ENCODE data around the gene SPTAN1. TPM values are rescaled to one million over a fixed set of nuclear protein-coding genes. Genes with fewer than 3 reads are reported as not detected.

Gene SPTAN1
- total RNA-seq, 4 donors from 2014 or later = 234 to 464 (median 328) TPM

- no peak overlapping the region for H3K4me3 ChIP-seq
- no peak for TF ChIP-seq POLR2A (IDR thresholded peaks at IDR 0.05)
- no peak for TF ChIP-seq POLR2AphosphoS5 (IDR thresholded peaks at IDR 0.05)
- TF ChIP-seq, protein P1, sequence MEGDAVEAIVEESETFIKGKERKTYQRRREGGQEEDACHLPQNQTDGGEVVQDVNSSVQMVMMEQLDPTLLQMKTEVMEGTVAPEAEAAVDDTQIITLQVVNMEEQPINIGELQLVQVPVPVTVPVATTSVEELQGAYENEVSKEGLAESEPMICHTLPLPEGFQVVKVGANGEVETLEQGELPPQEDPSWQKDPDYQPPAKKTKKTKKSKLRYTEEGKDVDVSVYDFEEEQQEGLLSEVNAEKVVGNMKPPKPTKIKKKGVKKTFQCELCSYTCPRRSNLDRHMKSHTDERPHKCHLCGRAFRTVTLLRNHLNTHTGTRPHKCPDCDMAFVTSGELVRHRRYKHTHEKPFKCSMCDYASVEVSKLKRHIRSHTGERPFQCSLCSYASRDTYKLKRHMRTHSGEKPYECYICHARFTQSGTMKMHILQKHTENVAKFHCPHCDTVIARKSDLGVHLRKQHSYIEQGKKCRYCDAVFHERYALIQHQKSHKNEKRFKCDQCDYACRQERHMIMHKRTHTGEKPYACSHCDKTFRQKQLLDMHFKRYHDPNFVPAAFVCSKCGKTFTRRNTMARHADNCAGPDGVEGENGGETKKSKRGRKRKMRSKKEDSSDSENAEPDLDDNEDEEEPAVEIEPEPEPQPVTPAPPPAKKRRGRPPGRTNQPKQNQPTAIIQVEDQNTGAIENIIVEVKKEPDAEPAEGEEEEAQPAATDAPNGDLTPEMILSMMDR (IDR thresholded peaks at IDR 0.05) = no peak
- no peak for TF ChIP-seq EP300 (IDR thresholded peaks at IDR 0.05; ENCODE audit: low read depth)
- no peak for DNase-seq
- peaks cover 0 to 41% (median 25%) of the 10 kb centered on the region in 4 donors for H3K36me3 ChIP-seq
- H3K27ac ChIP-seq = no peak overlapping the region
- 97% methylated on average over 9 of the region's 9 CpGs; no CpG with 5 or more reads in 1 of the 2 donors for WGBS, 2 donors (ENCODE audit: low coverage in 1 of 2)
- H3K9me3 ChIP-seq = no peaks in the 10 kb centered on the region
- H3K27me3 ChIP-seq = no peaks in the 10 kb centered on the region
- in situ Hi-C loops (cut with MboI; ENCODE audit: low pct_ligation_motif_present in 1 of 4, low pct_unique_long_range_greater_than_20kb in 1 of 4, low sequenced_read_pairs in 3 of 4) (no loop called here), intact Hi-C loops (cut with DNase I; ENCODE audit: low total_unique reads) (no loop called here)
- H3K4me1 ChIP-seq = peaks cover 15 to 23% (median 18%) of the 10 kb centered on the region in 4 donors
Observed at GRCh38 chr9:128631636-128632035, 79.2 kb downstream of the SPTAN1 start.

GRCh38 chr9:128632066-128632465 is 79.7 kb downstream of the SPTAN1 start:
- peaks cover 15 to 23% (median 18%) of the 10 kb centered on the region in 4 donors for H3K4me1 ChIP-seq
- in situ Hi-C loops (cut with MboI; ENCODE audit: low pct_ligation_motif_present in 1 of 4, low pct_unique_long_range_greater_than_20kb in 1 of 4, low sequenced_read_pairs in 3 of 4) (no loop called here), intact Hi-C loops (cut with DNase I; ENCODE audit: low total_unique reads) (no loop called here)
- no peaks in the 10 kb centered on the region for H3K9me3 ChIP-seq
- TF ChIP-seq POLR2AphosphoS5 (IDR thresholded peaks at IDR 0.05) = no peak
- no peak for TF ChIP-seq POLR2A (IDR thresholded peaks at IDR 0.05)
- TF ChIP-seq, protein P1 (IDR thresholded peaks at IDR 0.05) = no peak
- no peak for TF ChIP-seq EP300 (IDR thresholded peaks at IDR 0.05; ENCODE audit: low read depth)
- H3K36me3 ChIP-seq = peaks cover 0 to 36% (median 23%) of the 10 kb centered on the region in 4 donors
- no peak for DNase-seq
- WGBS, 2 donors (ENCODE audit: low coverage in 1 of 2) = 89% methylated on average over 7 of the region's 10 CpGs; no CpG with 5 or more reads in 1 of the 2 donors
- H3K27ac ChIP-seq = no peak overlapping the region
- H3K27me3 ChIP-seq = no peaks in the 10 kb centered on the region
- no peak overlapping the region for H3K4me3 ChIP-seq

GRCh38 chr9:128632486-128632885 is 80.1 kb downstream of the SPTAN1 start:
- 92 to 95% methylated on average over 4 to 14 of the region's 14 CpGs for WGBS, 2 donors (ENCODE audit: low coverage in 1 of 2)
- intact Hi-C loops (cut with DNase I; ENCODE audit: low total_unique reads) (no loop called here), in situ Hi-C loops (cut with MboI; ENCODE audit: low pct_ligation_motif_present in 1 of 4, low pct_unique_long_range_greater_than_20kb in 1 of 4, low sequenced_read_pairs in 3 of 4) (no loop called here)
- Histone ChIP-seq H3K4me3 (no peak overlapping the region), H3K9me3 (no peaks in the 10 kb centered on the region), H3K36me3 (peaks cover 0 to 32% (median 21%) of the 10 kb centered on the region in 4 donors), H3K27me3 (no peaks in the 10 kb centered on the region), H3K27ac (no peak overlapping the region), H3K4me1 (peaks cover 15 to 23% (median 18%) of the 10 kb centered on the region in 4 donors)
- no peak for DNase-seq
- TF ChIP-seq POLR2AphosphoS5 (IDR thresholded peaks at IDR 0.05) = no peak
- TF ChIP-seq POLR2A (IDR thresholded peaks at IDR 0.05) = no peak
- TF ChIP-seq, protein P1 (IDR thresholded peaks at IDR 0.05) = no peak
- no peak for TF ChIP-seq EP300 (IDR thresholded peaks at IDR 0.05; ENCODE audit: low read depth)

GRCh38 chr9:128633057-128633456 is 80.7 kb downstream of the SPTAN1 start:
- DNase-seq = no peak
- H3K27me3 ChIP-seq = no peaks in the 10 kb centered on the region
- in situ Hi-C loops (cut with MboI; ENCODE audit: low pct_ligation_motif_present in 1 of 4, low pct_unique_long_range_greater_than_20kb in 1 of 4, low sequenced_read_pairs in 3 of 4) = no loop called here
- no peak overlapping the region for H3K27ac ChIP-seq
- H3K9me3 ChIP-seq = no peaks in the 10 kb centered on the region
- no peak overlapping the region for H3K4me3 ChIP-seq
- WGBS, 2 donors (ENCODE audit: low coverage in 1 of 2) = 78 to 93% methylated on average over 6 to 21 of the region's 21 CpGs
- intact Hi-C loops (cut with DNase I; ENCODE audit: low total_unique reads) = no loop called here
- peaks cover 15 to 23% (median 18%) of the 10 kb centered on the region in 4 donors for H3K4me1 ChIP-seq
- peaks cover 0 to 32% (median 20%) of the 10 kb centered on the region in 4 donors for H3K36me3 ChIP-seq
- TF ChIP-seq, protein P1 (IDR thresholded peaks at IDR 0.05) = no peak
- TF ChIP-seq EP300 (IDR thresholded peaks at IDR 0.05; ENCODE audit: low read depth) = no peak
- no peak for TF ChIP-seq POLR2AphosphoS5 (IDR thresholded peaks at IDR 0.05)
- TF ChIP-seq POLR2A (IDR thresholded peaks at IDR 0.05) = no peak
